SW 1271 (cell line): ENCODE data around the gene KCTD2.

Experiments used
- DNase-seq, 2 experiments: peaks; one replicate each; lab custom pipeline; 2025; lab: John Stamatoyannopoulos, UW

KCTD2 gene

DNA sequence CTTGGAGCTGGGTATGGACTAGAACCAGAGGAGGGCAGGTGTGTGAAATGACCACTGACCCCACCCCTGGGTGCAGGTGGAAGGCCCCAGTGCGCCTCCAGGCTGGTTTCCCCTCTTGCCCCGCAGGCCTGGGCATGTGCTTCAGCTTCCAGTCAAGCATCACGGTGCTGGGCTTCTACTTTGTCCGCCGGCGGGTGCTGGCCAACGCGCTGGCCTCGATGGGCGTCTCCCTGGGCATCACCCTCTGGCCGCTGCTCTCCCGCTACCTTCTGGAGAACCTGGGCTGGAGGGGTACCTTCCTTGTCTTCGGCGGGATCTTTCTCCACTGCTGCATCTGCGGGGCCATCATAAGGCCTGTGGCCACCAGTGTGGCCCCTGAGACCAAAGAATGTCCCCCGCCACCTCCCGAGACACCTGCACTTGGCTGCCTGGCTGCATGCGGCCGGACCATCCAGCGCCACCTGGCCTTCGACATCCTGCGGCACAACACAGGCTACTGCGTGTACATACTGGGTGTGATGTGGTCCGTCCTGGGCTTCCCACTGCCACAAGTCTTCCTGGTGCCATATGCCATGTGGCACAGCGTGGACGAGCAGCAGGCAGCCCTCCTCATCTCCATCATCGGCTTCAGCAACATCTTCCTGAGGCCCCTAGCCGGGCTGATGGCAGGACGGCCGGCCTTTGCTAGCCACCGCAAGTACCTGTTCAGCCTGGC, 53.0 kb downstream of the KCTD2 start:
- no peak for DNase-seq

DNA sequence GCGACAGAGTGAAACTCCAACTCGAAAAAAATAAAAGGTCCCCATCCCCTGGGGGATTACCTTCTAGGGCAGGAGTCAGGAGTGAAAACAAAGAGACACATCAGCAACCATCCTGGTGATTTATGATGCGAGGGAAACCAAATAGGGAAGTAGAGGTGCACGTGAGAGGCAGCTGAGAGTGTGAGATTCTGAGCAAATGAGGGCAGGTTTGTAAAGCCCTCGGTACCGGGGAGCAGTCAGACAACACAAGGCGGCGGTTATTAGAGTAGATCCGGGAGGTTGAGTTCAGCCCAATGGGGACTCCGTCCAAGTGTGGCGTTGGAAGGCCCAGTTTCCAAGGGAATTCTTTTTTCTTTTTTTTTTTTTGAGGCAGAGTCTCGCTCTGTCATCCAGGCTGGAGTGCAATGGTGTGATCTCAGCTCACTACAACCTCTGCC, 55.4 kb downstream of the KCTD2 start:
- no peak for DNase-seq

DNA sequence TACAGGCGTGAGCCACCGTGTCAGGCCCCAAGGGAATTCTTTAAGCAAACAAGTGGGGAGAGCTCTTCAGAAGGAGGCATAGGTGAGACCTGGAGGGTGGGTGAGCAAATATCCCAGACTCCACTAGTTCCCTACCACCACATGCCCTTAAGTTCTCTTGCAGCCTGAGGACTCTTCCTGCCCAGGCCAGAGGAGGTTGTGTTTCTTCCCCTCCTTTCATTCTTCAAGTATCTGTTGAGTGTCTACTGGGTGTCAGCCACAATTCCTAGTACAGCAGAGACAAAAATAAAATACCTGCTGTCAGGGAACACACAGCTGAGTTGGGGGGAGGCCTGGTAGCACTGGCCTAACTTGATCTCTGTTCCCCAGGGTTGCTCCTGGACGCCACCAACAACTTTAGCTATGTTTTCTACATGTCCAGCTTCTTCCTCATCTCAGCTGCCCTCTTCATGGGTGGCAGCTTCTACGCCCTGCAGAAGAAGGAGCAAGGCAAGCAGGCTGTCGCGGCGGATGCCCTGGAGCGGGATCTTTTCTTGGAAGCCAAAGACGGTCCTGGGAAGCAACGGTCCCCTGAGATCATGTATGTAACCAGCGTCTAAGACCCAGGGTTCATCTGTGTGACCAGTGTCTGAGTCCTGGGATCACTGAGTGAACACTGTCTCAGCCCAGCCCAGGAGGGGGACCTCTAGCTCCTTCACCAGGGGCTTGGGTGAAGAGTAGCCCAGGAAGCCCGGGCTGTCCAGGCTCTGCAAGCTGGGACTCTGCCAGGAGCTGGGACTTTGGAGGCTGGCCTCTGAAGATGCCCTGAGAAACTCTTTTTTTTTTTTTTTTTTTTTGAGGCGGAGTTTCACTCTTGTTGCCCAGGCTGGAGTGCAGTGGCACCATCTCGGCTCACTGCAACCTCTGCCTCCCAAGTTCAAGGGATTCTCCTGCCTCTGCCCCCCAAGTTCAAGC, 56.9 kb downstream of the KCTD2 start:
- DNase-seq: no peak

DNA sequence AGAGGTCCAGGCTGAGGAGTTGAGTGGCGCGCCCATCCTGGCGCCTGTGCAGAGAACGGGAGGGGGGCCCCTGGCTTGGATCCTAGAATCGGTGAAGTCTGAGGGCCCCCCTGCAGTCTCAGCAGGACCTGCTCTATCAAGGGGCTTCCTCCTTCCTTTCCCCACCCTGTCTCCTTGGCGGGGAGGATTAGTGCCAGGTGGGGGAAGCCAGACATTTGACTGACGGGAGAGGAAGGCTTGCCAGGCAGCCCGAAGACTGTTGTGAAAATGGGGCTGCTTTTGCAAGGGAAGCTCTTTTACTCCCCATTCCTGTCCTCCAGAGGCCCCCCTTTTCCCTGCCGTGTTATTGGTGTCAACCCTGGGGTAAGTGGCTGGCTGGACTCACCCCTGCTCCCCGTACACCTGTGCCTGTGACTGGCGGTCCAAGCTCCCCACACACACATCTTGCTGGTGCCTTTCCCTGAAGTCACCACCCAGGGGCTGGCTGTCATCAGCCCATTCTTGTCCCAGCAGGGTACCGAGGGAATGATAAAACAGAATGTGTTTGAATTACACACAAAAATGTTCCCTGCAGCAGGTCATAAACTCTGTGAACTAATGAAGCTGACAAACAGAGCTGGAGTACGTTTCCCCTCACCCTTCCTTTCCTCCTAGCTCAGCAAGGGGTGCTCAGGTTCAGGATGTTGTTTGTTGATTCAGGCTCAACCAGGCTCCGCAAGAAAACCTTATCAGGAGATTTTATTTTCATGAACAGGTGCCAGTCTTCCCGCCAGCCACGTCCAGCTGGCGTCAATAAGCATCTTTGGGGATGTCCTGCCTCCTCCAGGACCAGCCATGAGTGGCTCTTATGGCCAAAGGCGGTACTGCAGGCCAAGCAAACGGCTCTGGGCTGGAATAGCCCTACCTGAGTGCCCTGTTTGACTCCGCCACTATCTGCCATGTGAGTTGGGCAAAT, 58.4 kb downstream of the KCTD2 start:
- peak in 1 of 2 experiments; percentile 48 for DNase-seq

DNA sequence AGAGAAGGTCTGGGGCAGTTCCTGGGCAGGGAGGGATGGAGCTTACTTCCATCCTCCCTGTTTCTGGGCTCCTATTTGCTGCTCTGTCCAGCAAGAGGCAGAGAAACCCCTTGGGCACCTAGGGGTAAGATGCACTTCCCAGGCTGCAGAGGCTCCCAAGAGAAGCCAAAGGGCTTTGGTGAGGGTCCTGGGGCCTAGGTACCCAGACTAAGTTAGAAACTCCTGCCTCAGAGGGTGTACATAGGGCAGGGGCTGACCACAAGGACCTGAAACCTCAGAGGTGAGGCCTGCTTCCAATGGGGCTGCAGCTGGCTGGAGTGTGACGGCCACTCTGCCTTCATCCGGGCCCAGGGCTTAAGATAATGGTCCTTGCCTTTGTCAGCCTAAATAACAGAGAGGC, 61.2 kb downstream of the KCTD2 start:
- no peak for DNase-seq

DNA sequence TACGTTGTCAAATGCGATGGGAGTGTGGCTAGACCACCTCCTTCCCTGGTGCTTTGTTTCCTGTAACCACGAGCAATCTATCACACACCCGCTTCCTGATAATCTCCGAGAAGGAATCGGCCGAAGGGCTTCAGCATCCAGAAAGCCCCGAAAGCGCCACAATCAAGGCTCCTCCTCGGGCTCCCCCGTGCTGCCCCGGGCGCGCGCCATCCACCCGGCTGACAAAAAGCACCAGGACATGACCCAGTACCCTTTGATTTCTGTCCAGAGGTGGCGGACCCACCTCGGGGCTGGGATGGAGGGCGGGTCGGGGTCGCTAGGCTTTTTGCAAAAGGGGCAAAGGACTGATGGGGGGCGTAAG, 62.0 kb downstream of the KCTD2 start:
- no peak for DNase-seq

DNA sequence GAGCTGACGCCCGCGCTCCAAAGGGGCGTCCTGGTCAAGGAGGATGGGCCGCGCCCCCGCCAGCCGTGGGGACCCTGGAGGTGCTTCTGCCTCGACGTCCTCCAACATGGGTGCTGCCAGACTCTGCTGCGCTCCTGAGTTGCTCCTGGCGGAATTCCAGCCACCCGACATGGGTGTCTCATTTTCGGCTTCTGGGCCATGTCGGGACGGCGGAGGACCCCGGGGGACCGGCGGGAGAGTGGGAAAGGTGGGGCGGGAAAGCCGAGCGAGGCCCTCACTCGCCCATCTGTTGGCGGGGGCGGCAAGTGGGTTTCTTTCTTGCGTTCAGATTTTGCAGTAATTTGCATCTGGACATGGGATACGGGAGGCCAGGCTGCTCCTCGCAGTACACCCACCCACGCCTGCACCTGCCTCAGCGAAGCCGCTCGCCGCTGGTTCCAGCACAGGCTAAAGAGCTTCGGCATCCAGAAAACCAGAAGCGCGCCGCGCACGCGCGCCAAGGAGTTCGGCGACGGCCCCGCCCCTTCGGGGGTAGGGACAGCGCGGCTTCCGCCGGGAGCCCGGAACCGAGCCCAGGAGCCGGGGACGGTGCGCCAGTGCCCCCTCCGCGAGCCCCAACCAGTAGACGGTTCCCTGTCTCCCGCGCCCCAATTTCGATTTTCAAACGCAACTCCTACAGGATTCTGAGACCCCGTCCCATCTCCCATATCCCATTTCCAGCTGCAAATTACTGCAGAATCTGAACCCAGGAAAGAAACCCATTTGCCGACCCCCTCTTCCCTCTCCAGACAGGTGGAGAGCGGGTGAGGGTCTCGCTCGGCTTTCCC, 62.6 kb downstream of the KCTD2 start, which contains the start of gene ARMC7:
ARMC7 (plus strand) TSS at position 563 of the 827 bp plus-strand sequence. CDS start 320 bp downstream, outside the sequence.
- DNase-seq: peak; percentile 51 to 78

DNA sequence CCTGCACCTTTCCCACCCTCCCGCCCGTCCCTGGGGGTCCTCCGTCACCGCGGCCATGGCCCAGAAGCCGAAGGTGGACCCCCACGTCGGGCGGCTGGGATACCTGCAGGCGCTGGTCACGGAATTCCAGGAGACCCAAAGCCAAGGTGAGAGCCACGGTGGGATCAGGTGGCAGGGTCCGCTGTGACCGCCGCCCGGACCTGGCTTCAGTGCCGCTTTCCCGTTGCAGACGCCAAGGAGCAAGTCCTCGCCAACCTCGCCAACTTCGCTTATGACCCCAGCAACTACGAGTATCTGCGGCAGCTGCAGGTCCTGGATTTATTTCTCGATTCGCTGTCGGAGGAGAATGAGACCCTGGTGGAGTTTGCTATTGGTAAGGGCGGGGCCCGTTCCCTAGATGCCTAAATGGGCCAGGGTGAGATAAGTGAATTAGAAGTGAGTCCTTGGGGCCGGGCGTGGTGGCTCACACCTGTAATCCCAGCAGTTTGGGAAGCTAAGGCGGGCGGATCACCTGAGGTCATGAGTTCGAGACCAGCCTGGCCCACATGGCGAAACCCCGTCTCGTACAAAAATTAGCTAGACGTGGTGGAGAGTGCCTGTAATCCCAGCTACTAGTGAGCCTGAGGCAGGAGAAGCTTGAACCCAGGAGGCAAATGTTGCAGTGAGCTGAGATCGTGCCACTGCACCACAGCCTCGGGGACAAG, 63.4 kb downstream of the KCTD2 start:
- DNase-seq: no peak

DNA sequence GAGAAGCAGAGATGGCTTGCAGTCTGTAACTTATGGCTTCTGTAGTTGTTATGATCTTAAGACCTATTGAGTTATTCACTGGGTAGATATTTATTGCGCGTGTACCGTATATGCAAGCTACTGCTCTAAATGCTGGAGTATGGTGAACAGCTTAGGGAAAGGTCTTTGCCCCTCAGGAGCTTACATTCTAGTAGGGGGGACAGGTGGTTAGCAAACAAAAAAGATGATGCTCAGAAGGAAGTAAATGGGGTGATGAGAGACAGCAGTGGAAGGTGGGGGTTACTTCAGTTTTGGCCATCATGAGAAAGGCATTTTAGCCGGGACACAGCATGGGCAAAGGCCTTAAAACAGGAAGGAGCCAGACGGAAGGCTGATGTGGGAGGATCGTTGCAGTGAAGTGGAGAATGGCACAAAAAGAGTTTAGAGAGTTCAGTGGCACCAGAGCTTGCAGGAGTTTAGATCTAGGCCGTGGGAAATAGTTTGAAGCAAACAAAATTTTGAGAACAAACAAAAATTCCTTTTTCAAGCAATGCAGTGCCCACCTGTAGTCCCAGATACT, 64.8 kb downstream of the KCTD2 start:
- DNase-seq: no peak

DNA sequence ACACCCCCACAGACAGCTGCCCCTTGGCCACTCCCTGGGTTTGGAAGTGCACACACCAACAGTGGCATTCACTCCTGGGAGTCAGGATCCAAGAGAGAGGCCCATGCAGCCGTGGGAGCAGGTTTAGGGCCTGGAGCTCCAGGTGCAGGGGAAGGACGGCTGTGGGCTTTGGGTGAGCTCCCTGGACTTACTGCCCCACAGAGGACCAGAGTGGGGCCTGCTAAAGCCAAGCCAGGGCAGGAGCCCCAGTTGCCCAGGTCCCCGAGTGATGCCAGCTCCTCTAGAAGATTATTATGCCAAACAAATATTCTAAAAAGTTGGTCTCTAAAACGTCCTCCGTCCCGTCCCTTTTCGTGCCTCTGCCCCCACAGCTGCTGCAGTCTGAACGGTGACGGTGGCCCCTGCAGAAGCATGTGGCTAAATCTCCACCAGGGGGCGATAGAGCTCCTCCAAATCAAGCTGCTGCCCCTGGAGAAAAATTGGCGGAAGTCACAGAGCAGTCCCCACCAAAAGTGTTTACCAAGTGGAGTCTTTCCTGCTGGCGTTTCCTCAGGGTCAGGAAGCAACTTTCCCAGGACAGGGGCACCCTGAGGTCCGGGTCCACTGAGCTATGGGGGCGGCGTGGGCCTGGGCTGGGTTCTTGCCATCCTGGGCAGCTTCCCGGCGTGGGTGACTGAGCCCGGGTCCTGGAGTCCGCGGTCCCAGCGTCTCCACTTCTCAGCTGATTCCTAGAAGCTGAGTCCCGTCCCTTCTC, 67.0 kb downstream of the KCTD2 start:
- peak; percentile 39 to 78 for DNase-seq

DNA sequence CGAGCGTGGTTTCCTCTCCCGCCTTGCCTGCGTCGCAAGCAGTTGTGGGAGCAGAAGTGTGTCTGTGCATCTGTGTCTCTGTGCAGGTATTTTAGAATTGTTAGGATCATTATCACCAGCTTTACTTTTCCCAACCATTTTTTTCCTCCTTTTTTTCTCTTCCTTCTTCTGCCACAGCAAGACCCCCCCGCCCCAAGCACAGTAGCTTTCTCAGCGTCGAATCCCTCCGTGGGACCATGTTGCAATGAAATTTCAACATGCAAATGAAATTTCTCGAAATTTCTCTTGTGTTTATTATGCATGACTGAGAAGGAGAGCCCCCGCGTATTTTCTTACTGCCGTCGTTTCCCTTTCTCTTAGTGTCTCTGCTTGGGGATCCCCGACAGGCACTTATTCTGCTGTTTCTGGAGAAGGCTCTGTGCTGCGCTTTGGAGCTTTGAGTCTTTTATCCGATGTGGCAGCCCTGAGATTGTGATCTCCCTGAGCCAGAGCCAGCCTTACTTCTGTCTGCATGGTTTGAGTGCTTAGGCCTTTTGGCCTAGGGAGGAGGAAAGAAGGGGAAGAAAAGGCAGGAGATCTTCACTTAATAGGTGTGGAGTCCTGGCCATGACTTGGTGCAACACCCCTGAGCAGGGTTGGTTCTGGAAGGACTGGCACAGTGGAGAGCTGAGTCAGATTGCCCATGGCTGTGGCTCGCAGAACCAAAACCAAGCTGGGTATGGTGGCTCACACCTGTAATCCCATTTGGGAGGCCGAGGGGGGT, 67.7 kb downstream of the KCTD2 start:
- DNase-seq: no peak
